ENCODE data around the gene TMIE.

TMIE gene

DNA sequence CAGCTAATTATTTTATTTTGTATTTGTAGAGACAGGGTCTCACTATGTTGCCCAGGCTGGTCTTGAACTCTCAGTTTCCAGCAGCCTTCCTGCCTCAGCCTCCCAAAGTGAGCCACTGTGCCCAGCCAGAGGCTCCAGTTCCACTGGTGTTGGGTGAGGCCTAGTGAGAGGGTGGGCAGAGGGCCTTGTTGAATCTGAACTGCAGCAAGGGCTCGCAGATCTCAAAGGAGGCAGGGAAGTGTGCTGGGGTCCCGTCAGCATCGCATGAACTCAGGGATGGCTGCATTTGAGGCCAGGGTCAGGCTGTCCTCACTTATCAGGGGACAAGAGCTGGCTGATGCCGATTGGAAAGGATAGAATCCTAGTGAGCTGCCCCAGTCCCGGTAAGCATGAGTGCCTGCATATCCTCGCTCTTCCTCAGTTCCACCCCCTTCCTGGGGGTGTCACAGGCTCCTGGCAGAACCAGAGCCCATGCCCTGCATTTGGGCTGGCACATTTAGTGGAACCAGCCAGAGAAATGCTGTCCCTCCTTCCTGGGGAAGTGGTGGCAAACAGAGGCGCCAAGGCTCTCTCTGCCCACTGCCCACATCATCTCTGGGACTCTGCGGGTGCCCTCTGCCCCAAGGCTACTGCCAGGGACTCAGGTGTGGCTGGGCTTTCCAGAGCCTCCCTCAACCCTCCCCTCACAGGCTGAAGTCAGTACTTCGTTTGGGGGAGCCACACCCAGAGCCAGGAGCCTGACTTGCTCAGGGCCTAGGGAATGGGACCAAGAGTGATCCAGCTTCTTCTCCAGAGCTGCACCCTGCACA lies 31.8 kb upstream of the TMIE start:
- DNase-seq (ENCODE audit: low read depth): no peak

DNA sequence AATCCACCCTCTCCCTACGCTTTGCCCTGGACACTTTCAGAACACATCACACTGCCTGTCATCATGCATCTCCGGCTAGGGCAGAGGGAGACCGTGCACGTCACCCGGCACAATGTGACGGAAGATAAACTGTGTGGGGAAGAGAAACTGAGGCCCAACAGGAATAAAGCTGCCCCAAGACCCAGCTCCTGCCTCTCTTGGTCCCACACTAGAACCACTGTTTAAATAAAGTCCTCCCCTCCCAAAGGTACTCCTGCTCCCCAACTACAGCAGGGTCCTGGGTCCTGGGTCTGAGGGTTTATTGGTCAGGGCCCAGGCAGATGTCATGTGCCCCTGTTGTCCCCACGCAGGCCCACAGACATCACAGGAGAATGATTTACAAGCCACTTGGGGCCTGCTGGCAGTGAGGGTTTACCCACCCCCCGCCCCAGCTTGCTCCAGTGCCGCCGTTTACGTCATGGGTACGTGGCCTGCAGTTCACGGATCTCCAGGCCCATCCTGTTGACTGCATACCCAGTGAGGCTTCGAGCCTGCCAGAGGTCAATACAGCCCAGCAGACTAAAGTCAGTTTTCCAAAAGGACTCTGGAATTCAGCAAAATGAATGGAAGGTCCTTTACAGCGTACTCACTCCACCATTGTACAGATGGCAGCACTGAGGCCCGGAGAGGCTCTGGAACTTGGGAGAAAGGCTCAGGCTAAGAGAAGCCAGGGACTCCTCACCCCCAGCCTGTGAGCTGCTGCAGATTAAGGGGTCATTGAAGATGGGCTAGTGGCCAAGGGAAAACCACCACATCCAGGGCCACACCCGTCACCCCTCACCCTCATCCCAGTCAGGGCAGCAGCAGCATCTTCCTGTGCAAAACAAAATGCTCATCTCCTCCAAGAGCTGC lies 30.9 kb upstream of the TMIE start:
- DNase-seq (ENCODE audit: low read depth): no peak

DNA sequence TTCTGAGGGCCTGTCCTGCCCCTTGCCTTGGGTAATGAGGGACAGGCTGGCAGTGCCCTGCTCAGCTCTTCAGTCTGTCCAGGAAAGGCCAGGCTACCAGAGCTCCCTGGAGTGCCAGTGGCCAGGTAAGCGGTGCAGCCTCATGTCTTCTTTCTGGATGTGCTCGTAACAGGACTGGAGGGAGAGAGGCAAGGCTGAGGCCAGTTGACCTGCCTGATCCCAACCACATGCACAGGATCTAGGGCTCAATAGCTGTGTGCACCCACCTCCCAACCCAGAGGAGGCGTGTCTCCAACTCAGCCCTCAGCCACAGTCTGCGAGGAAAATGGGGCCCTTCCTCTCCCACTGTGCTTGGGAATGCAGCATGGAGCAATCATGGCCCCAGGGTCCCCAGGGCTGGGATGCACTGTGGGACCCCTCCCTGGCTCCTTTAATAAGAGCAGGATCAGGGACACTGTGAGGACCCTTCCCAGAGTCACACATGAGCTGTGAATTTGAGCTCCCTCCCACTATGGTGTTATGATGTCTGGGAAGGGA lies 30.2 kb upstream of the TMIE start:
- DNase-seq (ENCODE audit: low read depth): no peak

DNA sequence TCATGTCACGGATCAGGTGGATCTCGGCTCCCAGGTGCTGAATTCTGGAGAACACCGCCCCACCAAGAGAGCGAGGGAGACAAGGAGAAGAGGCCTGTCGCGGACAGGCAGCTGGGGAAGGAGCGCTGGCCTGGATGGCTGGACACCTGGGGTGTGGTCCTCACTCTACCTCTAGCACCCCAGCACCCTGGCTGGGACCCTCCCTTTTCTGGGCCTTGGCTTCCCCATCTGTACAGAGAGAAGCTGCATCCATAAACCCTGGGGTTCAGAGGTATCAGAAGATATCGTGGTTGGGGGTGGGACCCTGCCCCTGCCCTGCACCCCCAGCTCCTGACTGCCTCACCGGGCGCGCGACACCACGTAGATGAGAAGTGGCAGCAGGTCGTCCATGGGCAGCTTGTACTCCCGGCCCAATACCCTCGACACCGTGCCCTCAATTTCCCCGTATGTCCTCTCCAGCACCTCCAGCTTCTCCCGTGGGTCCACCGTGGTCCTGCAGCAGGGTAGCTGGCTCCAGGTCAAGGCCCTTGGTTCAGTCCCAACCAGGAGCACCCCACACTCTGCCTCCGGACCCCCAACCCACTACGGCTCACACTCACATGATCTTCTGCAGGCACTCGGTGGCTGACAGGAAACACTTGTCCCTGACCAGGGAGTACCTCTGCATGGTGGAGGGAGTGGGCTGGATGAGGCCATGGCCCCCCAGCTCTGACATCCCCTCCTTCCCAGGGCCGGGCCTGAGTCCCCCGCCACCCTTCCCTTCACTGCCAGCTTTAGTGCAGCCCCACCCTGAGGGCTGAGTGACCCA lies 29.4 kb upstream of the TMIE start:
- no peak for DNase-seq (ENCODE audit: low read depth)

DNA sequence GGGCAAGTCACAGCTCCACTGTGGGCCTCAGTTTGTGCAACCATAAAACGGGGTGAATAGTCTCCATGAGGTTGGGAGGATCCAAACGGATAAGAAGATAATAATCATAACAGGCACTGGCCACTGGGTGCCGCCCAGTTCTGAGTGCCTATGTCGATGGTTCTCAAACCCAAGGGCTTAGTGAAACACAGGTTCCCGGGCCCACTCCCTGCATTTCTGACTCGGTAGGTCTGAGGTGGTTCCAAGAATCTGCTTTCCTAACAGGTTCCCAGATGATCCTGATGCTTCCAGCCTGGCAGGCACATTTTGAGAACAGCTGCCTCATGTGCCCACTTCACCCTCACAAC lies 28.9 kb upstream of the TMIE start:
- DNase-seq (ENCODE audit: low read depth): no peak

DNA sequence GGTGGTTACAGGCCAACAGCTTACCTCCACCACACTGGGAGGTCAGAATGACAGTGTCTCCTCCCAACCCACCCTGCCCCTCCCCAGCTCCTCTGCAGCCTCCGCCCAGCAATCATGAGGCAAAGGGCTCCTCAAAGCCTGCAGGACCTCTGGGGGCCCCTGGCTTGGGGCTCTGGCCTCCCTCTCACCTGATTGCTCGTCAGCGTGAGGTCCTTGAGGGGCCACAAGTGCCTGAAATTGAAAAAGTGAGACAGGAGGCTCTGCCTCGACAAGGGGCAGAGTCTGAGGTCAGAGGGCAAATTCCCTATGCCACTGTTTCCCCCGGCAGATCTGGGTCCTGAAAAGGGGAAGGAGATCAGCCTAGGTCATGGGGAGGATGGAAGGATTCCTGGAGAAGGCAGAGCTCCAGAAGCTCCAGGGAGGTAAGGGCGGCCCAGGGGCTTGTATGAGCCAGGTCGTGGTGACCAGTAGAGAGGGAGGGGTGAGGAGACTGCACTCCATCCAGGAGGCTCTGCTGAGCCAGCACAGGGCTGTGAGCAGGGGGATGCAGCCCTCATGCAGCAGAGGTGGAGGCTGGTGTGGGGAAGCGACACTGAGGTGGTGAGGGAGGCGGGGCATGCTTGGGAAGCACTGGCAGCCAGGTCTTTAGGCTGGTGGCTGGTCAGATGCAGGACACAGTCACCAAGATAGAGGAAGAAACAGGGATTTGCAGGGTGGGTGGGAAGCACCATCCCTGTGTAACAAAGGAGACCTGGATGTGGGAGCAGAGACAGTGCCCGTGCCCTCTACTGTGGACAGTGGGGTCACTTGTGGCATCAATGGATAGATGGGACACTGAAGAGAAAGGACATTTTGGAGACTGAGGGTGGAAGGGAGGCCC lies 27.8 kb upstream of the TMIE start:
- no peak for DNase-seq (ENCODE audit: low read depth)

DNA sequence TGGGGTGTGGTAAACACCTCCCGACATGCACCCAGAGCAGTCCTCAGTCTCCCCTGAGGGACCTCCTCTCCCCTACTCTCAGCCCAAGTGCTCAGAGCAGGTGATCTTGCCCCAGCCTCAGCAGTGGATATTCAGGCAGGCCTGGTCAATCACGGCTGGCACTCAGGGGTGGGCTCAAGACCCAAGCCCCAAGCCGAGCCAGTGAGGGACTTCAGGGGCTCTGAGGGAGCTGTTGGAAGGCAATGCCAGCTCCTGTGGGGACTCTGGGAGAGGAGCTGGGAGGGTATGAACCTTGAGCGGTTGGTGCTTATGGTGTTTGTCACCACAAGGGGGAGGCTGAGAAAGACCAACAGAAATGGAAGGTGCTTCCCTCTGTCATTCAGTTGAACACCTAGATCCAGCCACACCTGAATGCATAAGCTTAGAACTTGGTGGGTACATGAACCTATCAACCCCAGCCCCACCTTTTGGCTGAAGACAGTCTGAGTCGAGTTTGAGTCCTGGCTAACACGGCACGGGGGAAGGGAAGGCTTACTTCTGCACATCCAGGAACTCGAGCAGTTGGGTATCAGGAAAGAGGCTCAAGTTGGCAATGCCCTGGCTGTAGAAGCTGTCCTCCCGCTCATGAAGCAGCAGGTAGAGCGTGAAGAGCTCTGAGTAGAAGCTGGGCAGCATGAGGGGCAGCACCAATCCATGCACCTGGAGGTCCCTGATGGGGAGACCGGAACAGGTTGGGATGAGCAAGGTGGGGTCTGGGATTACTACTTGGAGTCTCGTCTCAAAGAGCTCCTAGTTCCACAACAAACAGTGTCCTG lies 27.0 kb upstream of the TMIE start:
- no peak for DNase-seq (ENCODE audit: low read depth)

DNA sequence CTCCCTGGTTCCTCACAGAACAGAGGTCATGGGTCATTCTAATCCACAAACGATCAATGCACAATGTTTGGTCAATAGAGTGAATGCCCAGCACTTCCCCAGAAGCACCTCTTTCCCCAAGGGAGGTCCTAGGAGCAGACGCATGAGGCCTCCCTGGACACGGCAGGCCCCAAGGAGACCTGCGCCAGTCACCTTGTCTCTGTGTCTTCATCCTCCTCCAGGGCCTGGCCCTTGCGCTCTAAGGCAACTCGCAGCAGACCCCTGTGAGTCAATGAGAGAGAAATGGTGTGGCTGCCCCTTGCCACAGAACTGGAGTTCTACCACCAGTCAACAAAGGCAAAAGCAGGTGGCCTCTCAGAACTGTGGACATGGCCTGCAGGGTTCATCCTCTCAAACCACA lies 25.8 kb upstream of the TMIE start:
- no peak for DNase-seq (ENCODE audit: low read depth)

DNA sequence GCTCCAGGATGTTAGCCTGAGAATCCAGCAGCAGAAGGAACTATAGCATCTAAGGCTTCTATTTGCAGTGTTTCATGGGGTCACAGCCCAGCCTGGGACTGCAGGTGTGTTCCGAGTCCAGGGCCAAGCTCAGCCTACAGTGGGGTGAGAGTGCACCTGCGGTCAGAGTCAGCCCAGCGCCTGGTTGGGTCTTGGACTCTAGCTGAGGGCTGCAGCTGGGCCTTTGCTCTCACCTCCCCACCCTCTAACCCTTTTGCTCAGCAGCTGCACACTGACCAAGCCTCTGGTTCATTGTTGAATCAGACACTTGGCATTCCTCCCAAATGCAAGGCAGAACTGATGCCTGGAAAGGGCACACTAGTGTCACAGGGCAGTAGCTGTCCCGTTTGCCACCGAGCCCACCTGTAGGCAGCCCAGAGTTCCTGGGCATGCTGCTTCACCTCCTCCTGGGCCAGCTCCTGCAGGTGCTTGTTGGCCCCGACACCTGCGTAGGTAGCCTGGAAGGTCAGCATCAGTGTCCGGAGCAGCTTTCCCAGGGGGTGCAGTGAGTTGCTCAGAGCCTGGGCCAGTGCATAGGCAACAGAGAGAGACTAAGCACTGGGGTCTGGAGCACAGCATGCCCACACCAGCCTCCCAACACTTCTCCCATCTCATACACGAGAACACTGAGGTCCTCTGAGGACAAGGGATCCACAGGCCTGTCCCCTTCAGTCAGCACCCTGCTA lies 25.2 kb upstream of the TMIE start:
- DNase-seq (ENCODE audit: low read depth): no peak

DNA sequence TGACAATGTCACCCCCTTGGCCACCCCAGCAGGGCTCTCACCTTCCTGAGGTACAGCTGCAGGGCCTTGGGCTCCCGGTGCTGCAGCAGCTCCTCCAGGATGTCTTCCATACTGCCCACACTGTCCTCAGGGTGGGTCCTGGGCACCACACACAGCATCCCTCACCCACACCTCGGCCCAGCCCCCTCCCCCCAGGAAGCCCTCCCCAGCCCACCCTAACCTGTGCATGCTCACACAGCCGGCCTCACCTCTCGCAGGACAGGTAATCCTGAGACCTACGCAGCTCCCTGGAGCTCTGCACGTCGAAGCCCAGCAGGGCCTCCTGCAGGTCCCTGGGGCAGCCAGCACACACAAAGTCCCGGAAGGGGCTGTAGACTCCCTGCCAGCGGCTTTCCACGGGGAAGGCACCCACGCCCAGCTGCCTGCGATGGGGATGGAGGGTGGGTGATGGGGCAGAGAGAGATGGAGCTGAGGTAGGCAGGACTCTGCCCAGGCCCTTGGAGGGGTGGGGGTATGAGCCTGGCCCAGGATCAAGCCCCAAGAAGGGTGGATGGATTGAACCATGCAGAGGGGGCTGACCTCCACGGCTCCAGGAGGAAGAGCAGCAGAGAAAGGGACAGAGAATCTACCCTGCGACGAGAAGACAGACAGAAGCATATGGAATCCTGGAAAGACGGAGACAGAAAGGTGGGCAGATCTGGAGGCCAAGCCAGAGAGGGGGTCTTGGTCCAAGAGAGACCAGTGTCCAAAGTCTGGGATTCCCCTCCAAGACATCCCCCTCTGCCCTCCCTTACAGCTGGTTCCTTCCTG lies 24.4 kb upstream of the TMIE start:
- no peak for DNase-seq (ENCODE audit: low read depth)

DNA sequence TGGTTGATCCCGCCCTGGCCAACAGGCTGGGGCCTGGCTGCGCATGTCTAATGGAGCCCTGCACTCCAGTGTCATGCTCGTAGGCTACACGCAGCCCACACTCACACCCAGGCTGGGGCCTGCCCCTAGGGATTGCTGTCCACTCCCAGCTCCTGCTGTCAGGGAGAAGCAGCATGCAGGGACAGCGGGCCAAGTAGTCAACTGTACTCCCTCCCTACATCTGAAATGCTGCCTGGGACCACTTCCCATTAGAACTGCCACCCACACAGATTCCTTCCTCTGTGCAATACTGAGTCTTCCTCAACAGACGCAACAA lies 23.8 kb upstream of the TMIE start:
- no peak for DNase-seq (ENCODE audit: low read depth)

DNA sequence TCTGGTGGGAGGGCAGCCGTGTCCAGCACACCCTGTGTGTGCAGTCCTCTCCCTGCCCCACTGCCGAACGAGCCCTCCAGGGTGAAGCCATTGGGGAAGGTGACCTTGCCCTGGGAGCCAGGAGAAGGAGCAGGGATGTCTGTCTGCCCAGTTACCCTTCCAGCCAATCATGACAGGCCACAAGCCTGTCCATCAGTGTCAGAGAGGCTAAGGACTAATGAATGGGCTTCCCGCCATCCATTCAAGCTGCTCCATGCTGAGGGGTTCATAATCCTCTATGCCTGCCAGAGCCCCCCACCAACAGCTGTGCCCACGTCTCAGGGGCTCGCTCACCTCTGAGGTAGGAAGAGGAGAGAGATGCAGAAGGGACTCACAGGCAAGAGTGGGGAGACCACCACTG lies 22.9 kb upstream of the TMIE start:
- DNase-seq (ENCODE audit: low read depth): no peak

DNA sequence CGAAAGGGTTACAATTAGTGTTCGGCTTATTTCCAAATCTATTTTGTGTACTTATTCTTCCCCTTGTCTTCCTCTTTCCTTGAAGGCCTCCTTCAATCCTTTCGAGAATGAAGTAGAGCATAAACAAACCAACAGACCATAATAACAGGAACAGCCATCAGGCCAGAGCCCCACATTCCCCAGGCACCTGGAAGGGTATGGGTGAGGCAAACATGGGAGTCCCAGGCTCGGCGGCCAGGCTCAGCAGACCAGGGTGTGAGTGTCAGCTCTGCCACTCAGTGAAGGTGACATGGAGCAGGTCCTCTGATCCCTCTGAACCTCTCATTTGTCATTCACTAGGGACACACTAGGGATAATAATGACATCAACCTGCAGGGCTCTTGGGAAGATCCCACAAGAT lies 21.5 kb upstream of the TMIE start:
- no peak for DNase-seq (ENCODE audit: low read depth)

DNA sequence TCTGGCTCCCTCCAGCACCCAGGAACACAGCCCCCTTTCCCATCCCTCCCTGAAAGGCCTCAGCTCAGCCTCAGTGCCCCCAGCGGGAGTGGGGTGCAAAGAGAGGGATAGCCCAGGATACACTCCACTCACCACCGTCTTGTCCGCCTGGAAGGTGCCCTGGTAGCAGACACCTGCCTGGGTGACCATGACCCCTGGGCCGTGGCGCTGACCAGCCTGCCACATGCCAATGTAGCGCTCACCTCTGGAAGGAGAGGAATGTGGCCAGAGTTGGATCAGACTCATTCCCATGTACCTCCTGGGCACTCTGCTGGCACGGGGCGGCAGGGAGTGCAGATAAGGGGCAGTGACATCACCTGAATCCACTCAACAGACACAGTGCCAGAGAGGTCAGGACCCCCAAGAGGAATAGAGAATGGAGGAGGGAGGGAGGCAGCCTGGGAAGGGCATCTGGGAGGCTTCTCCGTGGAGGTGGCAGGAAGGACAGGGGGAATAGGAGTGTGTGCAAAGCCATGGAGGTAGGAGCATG lies 20.8 kb upstream of the TMIE start:
- no peak for DNase-seq (ENCODE audit: low read depth)

DNA sequence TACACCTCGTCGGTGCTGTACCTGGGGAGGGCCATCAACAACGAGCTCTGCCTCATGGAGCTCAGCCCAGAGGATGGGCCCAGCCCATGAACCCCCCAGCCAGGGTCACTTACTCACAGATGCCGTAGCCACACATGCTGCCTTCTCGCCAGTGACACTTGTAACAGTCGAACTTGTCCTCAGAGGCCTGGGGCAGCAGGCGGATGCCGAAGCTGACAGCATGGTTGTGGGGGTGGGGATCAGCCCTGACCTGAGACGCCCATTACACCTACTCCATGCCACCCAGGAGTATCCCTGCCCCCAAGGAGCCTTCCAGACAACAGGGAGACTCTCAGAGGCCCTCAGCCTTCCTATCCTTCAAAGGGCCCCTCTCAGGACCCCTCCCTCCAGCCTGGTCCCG lies 19.8 kb upstream of the TMIE start:
- no peak for DNase-seq (ENCODE audit: low read depth)

DNA sequence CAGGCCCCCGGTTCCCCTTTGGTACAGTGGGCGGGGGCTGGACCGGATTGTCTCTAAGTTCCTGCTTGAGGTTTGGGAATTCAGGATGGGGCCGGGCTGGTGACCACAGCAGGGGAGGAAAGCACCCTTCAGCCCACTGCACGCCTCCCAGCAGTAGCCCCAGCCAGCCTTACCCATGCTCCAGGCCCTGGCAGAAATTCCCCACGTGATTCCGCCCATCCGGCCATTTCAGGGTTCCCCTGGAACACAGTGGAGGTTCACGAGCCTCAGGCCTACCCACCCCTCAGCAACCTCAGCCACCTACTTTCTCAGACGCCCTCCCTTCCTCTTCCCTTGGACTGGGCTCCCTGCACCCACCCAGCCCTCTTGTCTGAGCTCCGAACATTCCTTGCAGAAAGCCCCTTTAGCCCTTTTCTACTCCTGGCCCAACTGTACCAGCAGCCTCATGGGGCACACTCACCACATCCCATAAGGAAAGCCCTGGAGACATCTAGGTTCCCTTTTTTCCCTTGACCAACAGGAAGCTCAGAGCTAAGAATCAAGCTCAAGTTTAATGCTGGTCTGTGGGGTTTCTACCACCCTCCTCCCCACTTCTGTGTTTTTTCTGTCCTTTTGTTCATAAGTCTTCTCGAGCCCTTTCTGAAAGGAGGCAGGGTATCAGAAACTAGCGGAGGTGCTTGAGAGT lies 19.2 kb upstream of the TMIE start:
- no peak for DNase-seq (ENCODE audit: low read depth)

DNA sequence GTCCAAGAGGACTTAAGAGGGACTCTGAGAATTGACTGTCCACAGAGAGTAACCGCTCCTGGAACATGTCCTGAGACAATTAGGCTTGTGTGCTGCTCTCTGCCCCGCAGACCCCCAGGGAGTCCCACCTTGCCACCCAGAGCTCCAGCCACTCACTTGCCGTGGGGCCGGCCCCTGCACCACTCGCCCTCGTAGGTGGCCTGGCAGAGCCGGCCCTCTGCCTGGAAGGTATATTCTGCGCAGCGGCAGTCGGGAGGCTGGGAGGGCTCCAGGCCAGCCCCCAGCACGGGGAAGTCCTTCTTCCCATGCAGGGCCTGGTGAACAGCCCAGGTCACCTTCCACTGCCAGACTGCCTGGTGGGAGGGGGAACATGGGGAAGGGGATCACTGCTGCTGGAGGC lies 18.2 kb upstream of the TMIE start:
- DNase-seq (ENCODE audit: low read depth): no peak

DNA sequence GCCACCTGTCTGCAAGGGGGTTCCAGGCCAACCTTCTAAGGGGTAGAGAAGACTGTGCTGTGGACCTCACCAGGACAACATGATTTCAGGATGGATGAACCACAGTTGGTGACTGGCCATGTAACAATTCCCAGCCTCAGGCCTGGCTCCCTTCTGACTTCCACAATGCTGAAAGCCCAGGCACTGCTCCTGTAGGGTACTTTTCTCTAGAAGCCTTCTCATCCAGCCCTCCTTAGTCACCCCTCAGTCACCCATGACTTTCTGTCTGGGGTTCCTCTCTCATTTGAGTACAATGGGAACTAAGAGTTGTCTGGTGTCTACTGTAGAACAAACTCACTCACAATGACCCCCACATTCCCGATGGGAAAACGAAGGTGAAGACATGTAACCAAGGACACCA lies 16.3 kb upstream of the TMIE start:
- DNase-seq (ENCODE audit: low read depth): no peak

Data from stimulated activated CD8-positive, alpha-beta memory T cell treated with anti-CD3 and anti-CD28 coated beads, Interleukin-12 subunit alpha, Interleukin-12 subunit beta, amount 100 ng/mL, for 4 hours (primary cell).